H9 (cell line): ENCODE measurements around the gene SLC7A4. TPM values are rescaled to one million over a fixed set of nuclear protein-coding genes. Genes with fewer than 3 reads are reported as not detected.

Source experiments
- DNase-seq: peaks from one replicate; pipeline ENCODE4 v3.0.0-alpha.2; 2017
- H2AFZ ChIP-seq: one replicate; pipeline ENCODE4 v1.6.1; 2013; ENCODE audit warnings: mild to moderate bottlenecking, low read length, control low read depth, moderate library complexity
- H2AK5ac ChIP-seq: 2 replicates; pipeline ENCODE4 v1.6.1; 2013; ENCODE audit warnings: low read length, control low read depth, mixed read lengths; ENCODE audit not compliant: insufficient read length
- H2BK120ac ChIP-seq: one replicate; pipeline ENCODE4 v1.6.1; 2013; ENCODE audit warnings: low read depth, mild to moderate bottlenecking, low read length, control low read depth, inconsistent platforms; ENCODE audit not compliant: poor library complexity, severe bottlenecking
- H2BK12ac ChIP-seq: 2 replicates; pipeline ENCODE4 v1.6.1; 2013; ENCODE audit warnings: low read length, control low read depth, mixed read lengths, low read depth; ENCODE audit not compliant: insufficient read length
- H2BK15ac ChIP-seq: 2 replicates; pipeline ENCODE4 v1.6.1; 2013; ENCODE audit warnings: low read depth, low read length, control low read depth
- H2BK20ac ChIP-seq: one replicate; pipeline ENCODE4 v1.6.1; 2013; ENCODE audit warnings: low read depth, mild to moderate bottlenecking, low read length, control low read depth, inconsistent platforms; ENCODE audit not compliant: poor library complexity, severe bottlenecking
- H2BK5ac ChIP-seq: 2 replicates; pipeline ENCODE4 v1.6.1; 2013; ENCODE audit warnings: low read length, control low read depth, mixed read lengths; ENCODE audit not compliant: insufficient read length
- H3K14ac ChIP-seq: 2 replicates; pipeline ENCODE4 v1.6.1; 2013; ENCODE audit warnings: low read length, control low read depth; ENCODE audit not compliant: insufficient read depth
- H3K18ac ChIP-seq: 2 replicates; pipeline ENCODE4 v1.6.1; 2013; ENCODE audit warnings: low read depth, mild to moderate bottlenecking, mixed read lengths, low read length, control low read depth; ENCODE audit not compliant: insufficient read length
- H3K23ac ChIP-seq: 2 replicates; pipeline ENCODE4 v1.6.1; 2013; ENCODE audit warnings: low read length, control low read depth, mixed read lengths, low read depth; ENCODE audit not compliant: insufficient read length
- H3K23me2 ChIP-seq: 2 replicates; pipeline ENCODE4 v1.6.1; 2013; ENCODE audit warnings: low read depth, mild to moderate bottlenecking, mixed read lengths, low read length, control low read depth; ENCODE audit not compliant: insufficient read length, poor library complexity, severe bottlenecking
- H3K27ac ChIP-seq: 2 replicates; pipeline ENCODE4 v1.5.1; 2013; ENCODE audit warnings: low read length, control low read depth, mixed read lengths, low read depth; ENCODE audit not compliant: insufficient read length
- H3K27me3 ChIP-seq: 2 replicates; pipeline ENCODE4 v1.6.1; 2013; ENCODE audit warnings: low read length, control low read depth, inconsistent platforms; ENCODE audit not compliant: insufficient read depth
- H3K4ac ChIP-seq: 2 replicates; pipeline ENCODE4 v1.6.1; 2013; ENCODE audit warnings: low read depth, mild to moderate bottlenecking, control low read depth, inconsistent platforms, low read length, moderate library complexity
- H3K4me1 ChIP-seq: 2 replicates; pipeline ENCODE4 v1.6.1; 2013; ENCODE audit warnings: low read length, control low read depth, inconsistent platforms; ENCODE audit not compliant: insufficient read depth
- H3K4me2 ChIP-seq: 2 replicates; pipeline ENCODE4 v1.6.1; 2013; ENCODE audit warnings: low read length, control low read depth, mixed read lengths; ENCODE audit not compliant: insufficient read length, insufficient read depth
- H3K56ac ChIP-seq: 2 replicates; pipeline ENCODE4 v1.6.1; 2013; ENCODE audit warnings: low read depth, mild to moderate bottlenecking, mixed read lengths, low read length, control low read depth; ENCODE audit not compliant: insufficient read length
- H3K79me1 ChIP-seq: 2 replicates; pipeline ENCODE4 v1.6.1; 2013; ENCODE audit warnings: low read depth, mild to moderate bottlenecking, moderate library complexity, low read length, control low read depth, inconsistent platforms; ENCODE audit not compliant: insufficient read depth, poor library complexity, severe bottlenecking
- H3K79me2 ChIP-seq: 2 replicates; pipeline ENCODE4 v1.6.1; 2013; ENCODE audit warnings: low read length, control low read depth, inconsistent platforms; ENCODE audit not compliant: insufficient read depth
- H3K9ac ChIP-seq: 2 replicates; pipeline ENCODE4 v1.6.1; 2013; ENCODE audit warnings: low read length, control low read depth, mixed read lengths; ENCODE audit not compliant: insufficient read length; ENCODE audit errors: extremely low read depth
- H3K9me3 ChIP-seq: one replicate; pipeline ENCODE4 v1.6.1; 2013; ENCODE audit warnings: low read depth, low read length, inconsistent platforms; ENCODE audit not compliant: control insufficient read depth
- H3T11ph ChIP-seq: one replicate; pipeline ENCODE4 v1.6.1; 2013; ENCODE audit warnings: mild to moderate bottlenecking, low read length, control low read depth, inconsistent platforms
- H4K20me1 ChIP-seq: one replicate; pipeline ENCODE4 v1.6.1; 2013; ENCODE audit not compliant: control insufficient read depth, insufficient read length, insufficient read depth
- H4K5ac ChIP-seq: 2 replicates; pipeline ENCODE4 v1.6.1; 2013; ENCODE audit warnings: low read depth, mild to moderate bottlenecking, mixed read lengths, low read length, control low read depth; ENCODE audit not compliant: insufficient read length
- H4K8ac ChIP-seq: replicated peaks from 2 replicates; pipeline ENCODE4 v1.6.1; 2013; ENCODE audit warnings: low read length, control low read depth, mixed read lengths, low read depth; ENCODE audit not compliant: insufficient read length
- H4K91ac ChIP-seq: 2 replicates; pipeline ENCODE4 v1.6.1; 2013; ENCODE audit warnings: low read depth, mild to moderate bottlenecking, moderate library complexity, mixed read lengths, low read length, control low read depth; ENCODE audit not compliant: insufficient read length
- H3K27ac Mint-ChIP-seq, 3 experiments: 2 replicates in 2 of 3; 3 replicates in 1 of 3; pipeline ENCODE4 v1.8.0; 2020 to 2021; ENCODE audit warnings: mixed read lengths in 3 of 3, mild to moderate bottlenecking in 1 of 3, moderate library complexity in 1 of 3
- H3K27me3 Mint-ChIP-seq: 2 replicates; pipeline ENCODE4 v1.8.0; 2021; ENCODE audit warnings: low read depth, mild to moderate bottlenecking, moderate library complexity, mixed read lengths
- H3K36me3 Mint-ChIP-seq, 3 experiments: 2 replicates in 2 of 3; 3 replicates in 1 of 3; pipeline ENCODE4 v1.8.0; 2020 to 2021; ENCODE audit warnings: low read depth in 3 of 3, mixed read lengths in 3 of 3; ENCODE audit not compliant: insufficient read depth in 1 of 3
- H3K4me1 Mint-ChIP-seq, 2 experiments: 2 replicates each; pipeline ENCODE4 v1.8.0; 2020; ENCODE audit warnings: mixed read lengths in 2 of 2
- H3K4me3 Mint-ChIP-seq, 2 experiments: 2 replicates in 1 of 2; 3 replicates in 1 of 2; pipeline ENCODE4 v1.8.0; 2020 to 2021; ENCODE audit warnings: mild to moderate bottlenecking in 2 of 2, mixed read lengths in 2 of 2, moderate library complexity in 1 of 2
- H3K9me3 Mint-ChIP-seq, 2 experiments: 2 replicates in 1 of 2; 3 replicates in 1 of 2; pipeline ENCODE4 v1.8.0; 2020; ENCODE audit warnings: mild to moderate bottlenecking in 2 of 2, mixed read lengths in 2 of 2, moderate library complexity in 1 of 2
- CTCF ChIP-seq: fragments of 200-600 bp; sonication (generic); conservative IDR thresholded peaks from 3 replicates; pipeline ENCODE4 v1.8.0; 2021; ENCODE audit warnings: antibody characterized with exemption, mild to moderate bottlenecking
- WGBS: extraction: QIAGEN DNeasy Blood & Tissue Kit; methylation state at CpG from one replicate; pipeline ENCODE4 v1.1.7; 2013; ENCODE audit warnings: missing lambda C conversion rate, low lambda C conversion rate, mixed read lengths; ENCODE audit not compliant: insufficient read length; ENCODE audit errors: extremely low coverage; 5-methylcytosine and 5-hydroxymethylcytosine counted together
- total RNA-seq: library from RNA; stranded (reverse); gene quantifications from 2 replicates; pipeline ENCODE4 v1.2.1, GENCODE V29; 2021

SLC7A4 gene
- total RNA-seq, 1 experiment from 2014 or later, result 0.09 TPM

GRCh38 chr22:21070690-21071615, 38.6 kb upstream of the SLC7A4 start:
- H2BK5ac ChIP-seq, result no peak overlapping the region
- no peaks in the 10 kb centered on the region for H3K4me1 Mint-ChIP-seq
- no peak overlapping the region for H4K91ac ChIP-seq
- no peak overlapping the region for H4K5ac ChIP-seq
- H3K9me3 Mint-ChIP-seq, result peaks cover 0 to 2% of the 10 kb centered on the region in 2 experiments; a peak in 1 of 5 replicates
- no peak overlapping the region for H4K8ac ChIP-seq
- H3K9me3 ChIP-seq, result no peaks in the 10 kb centered on the region
- H3K14ac ChIP-seq, result no peak overlapping the region
- H3K27ac ChIP-seq, result no peak overlapping the region
- H3K4ac ChIP-seq, result no peak overlapping the region
- no peak overlapping the region for H2BK120ac ChIP-seq
- no peak for TF ChIP-seq CTCF
- no peaks in the 10 kb centered on the region for H3K4me1 ChIP-seq
- H3K27me3 Mint-ChIP-seq, result peaks cover 9% of the 10 kb centered on the region
- H2BK20ac ChIP-seq, result no peak overlapping the region
- H3T11ph ChIP-seq, result no peak overlapping the region
- H3K23ac ChIP-seq, result no peak overlapping the region
- H2BK12ac ChIP-seq, result no peak overlapping the region
- H3K9ac ChIP-seq, result no peak overlapping the region
- peak overlapping the region in 1 of 3 experiments; percentile 52; a peak in 1 of 7 replicates for H3K27ac Mint-ChIP-seq
- no peak overlapping the region for H3K18ac ChIP-seq
- no peaks in the 10 kb centered on the region for H3K79me2 ChIP-seq
- no peak overlapping the region for H3K4me2 ChIP-seq
- H3K79me1 ChIP-seq, result no peaks in the 10 kb centered on the region
- no peaks in the 10 kb centered on the region; a peak in 1 of 7 replicates for H3K36me3 Mint-ChIP-seq
- H2BK15ac ChIP-seq, result no peak overlapping the region
- H3K27me3 ChIP-seq, result no peaks in the 10 kb centered on the region
- no peaks in the 10 kb centered on the region for H4K20me1 ChIP-seq
- H2AFZ ChIP-seq, result no peak overlapping the region
- H2AK5ac ChIP-seq, result no peak overlapping the region
- H3K56ac ChIP-seq, result no peak overlapping the region
- DNase-seq, result peak; percentile 20
- H3K23me2 ChIP-seq, result no peaks in the 10 kb centered on the region
- no peak overlapping the region for H3K4me3 Mint-ChIP-seq
- no CpG with 5 or more reads among the region's 17 CpGs for WGBS
